CD14-positive monocyte (primary cell): ENCODE data around the gene MLLT1. TPM values are rescaled to one million over a fixed set of nuclear protein-coding genes. Genes with fewer than 3 reads are reported as not detected.

Experiments used
- DNase-seq, 3 donors: peaks; one replicate each; pipeline ENCODE4 v3.0.0-alpha.2; 2011 to 2022
- H2AFZ ChIP-seq: 2 replicates; pipeline ENCODE4 v1.6.0; 2012; ENCODE audit warnings: mild to moderate bottlenecking, low read depth, low read length, inconsistent platforms; ENCODE audit not compliant: insufficient read depth, poor library complexity, severe bottlenecking
- H3K27ac ChIP-seq, 2 donors: 1 replicate in 1 of 2; 2 replicates in 1 of 2; pipeline ENCODE4 v1.5.1; 2012 to 2013; ENCODE audit warnings: low read length in 2 of 2, control low read depth in 1 of 2, inconsistent platforms in 1 of 2, low read depth in 1 of 2, mild to moderate bottlenecking in 1 of 2
- H3K27me3 ChIP-seq, 2 donors: one replicate each; pipeline versions ENCODE4 v1.6.0 to v1.6.1; 2011 to 2013; ENCODE audit warnings: low read length in 2 of 2; ENCODE audit not compliant: control insufficient read depth in 2 of 2, insufficient read depth in 2 of 2
- H3K36me3 ChIP-seq, 2 donors: replicated peaks in 1 of 2; 1 replicate in 1 of 2; 2 replicates in 1 of 2; pipeline versions ENCODE4 v1.5.1 to v1.6.1; 2012 to 2013; ENCODE audit warnings: low read length in 2 of 2, control low read depth in 1 of 2, inconsistent platforms in 1 of 2, mild to moderate bottlenecking in 1 of 2; ENCODE audit not compliant: insufficient read depth in 2 of 2, control insufficient read depth in 1 of 2
- H3K4me1 ChIP-seq, 2 donors: 1 replicate in 1 of 2; 2 replicates in 1 of 2; pipeline versions ENCODE4 v1.5.1 to v1.6.1; 2012 to 2013; ENCODE audit warnings: low read length in 2 of 2, control low read depth in 1 of 2, inconsistent platforms in 1 of 2, mild to moderate bottlenecking in 1 of 2, moderate library complexity in 1 of 2; ENCODE audit not compliant: insufficient read depth in 2 of 2, control insufficient read depth in 1 of 2
- H3K4me2 ChIP-seq: replicated peaks from 2 replicates; pipeline ENCODE3; 2012; ENCODE audit warnings: low read length, moderate library complexity, mild to moderate bottlenecking; ENCODE audit not compliant: poor library complexity, severe bottlenecking; ENCODE audit errors: extremely low read depth
- H3K4me3 ChIP-seq, 3 experiments: fragments of 200-600 bp in 1 of 3; sonication (generic) in 1 of 3; replicated peaks in 1 of 3; 1 replicate in 2 of 3; 2 replicates in 1 of 3; pipeline ENCODE4 v1.5.1; 2011 to 2013; ENCODE audit warnings: low read length in 3 of 3, mild to moderate bottlenecking in 3 of 3, control low read depth in 2 of 3, low read depth in 2 of 3, inconsistent platforms in 1 of 3, moderate library complexity in 1 of 3
- H3K79me2 ChIP-seq: 2 replicates; pipeline ENCODE4 v1.6.0; 2012; ENCODE audit warnings: mild to moderate bottlenecking, control low read depth, inconsistent platforms, low read length, moderate library complexity; ENCODE audit not compliant: insufficient read depth
- H3K9ac ChIP-seq: 2 replicates; pipeline ENCODE4 v1.6.0; 2017; ENCODE audit warnings: low read length, mild to moderate bottlenecking; ENCODE audit not compliant: insufficient read depth, poor library complexity, severe bottlenecking
- H3K9me3 ChIP-seq, 2 donors: replicated peaks in 1 of 2; 1 replicate in 1 of 2; 2 replicates in 1 of 2; pipeline versions ENCODE4 v1.5.1 to v1.6.1; 2012 to 2013; ENCODE audit warnings: low read length in 2 of 2, control low read depth in 1 of 2; ENCODE audit not compliant: control insufficient read depth in 1 of 2, insufficient read depth in 1 of 2
- H4K20me1 ChIP-seq: 2 replicates; pipeline ENCODE4 v1.6.0; 2012; ENCODE audit warnings: mild to moderate bottlenecking, low read length, control low read depth, moderate library complexity; ENCODE audit not compliant: insufficient read depth
- H3K27ac Mint-ChIP-seq, 7 donors: one replicate each; pipeline ENCODE4 v1.8.0; 2020; ENCODE audit warnings: mild to moderate bottlenecking in 7 of 7, mixed read lengths in 7 of 7, moderate library complexity in 6 of 7, inconsistent platforms in 2 of 7
- H3K27me3 Mint-ChIP-seq, 3 donors: one replicate each; pipeline ENCODE4 v1.8.0; 2021 to 2022; ENCODE audit warnings: low read depth in 3 of 3, mild to moderate bottlenecking in 3 of 3, mixed read lengths in 3 of 3, moderate library complexity in 3 of 3, inconsistent platforms in 1 of 3
- H3K36me3 Mint-ChIP-seq, 2 donors: one replicate each; pipeline ENCODE4 v1.8.0; 2020; ENCODE audit warnings: mixed read lengths in 2 of 2, inconsistent platforms in 1 of 2, mild to moderate bottlenecking in 1 of 2
- H3K4me1 Mint-ChIP-seq: one replicate; pipeline ENCODE4 v1.8.0; 2020; ENCODE audit warnings: mild to moderate bottlenecking, mixed read lengths
- H3K4me3 Mint-ChIP-seq, 2 donors: one replicate each; pipeline ENCODE4 v1.8.0; 2020; ENCODE audit warnings: mild to moderate bottlenecking in 2 of 2, mixed read lengths in 2 of 2, moderate library complexity in 1 of 2
- H3K9me3 Mint-ChIP-seq, 7 donors: one replicate each; pipeline ENCODE4 v1.8.0; 2020 to 2022; ENCODE audit warnings: mixed read lengths in 7 of 7, mild to moderate bottlenecking in 6 of 7, moderate library complexity in 6 of 7, inconsistent platforms in 2 of 7
- WGBS: methylation state at CpG from one replicate; pipeline ENCODE4 v1.1.5; 2013; ENCODE audit warnings: missing lambda C conversion rate; ENCODE audit not compliant: insufficient coverage; 5-methylcytosine and 5-hydroxymethylcytosine counted together
- intact Hi-C, 2 donors: fragments of 100-400 bp; cut with micrococcal nuclease; formaldehyde crosslinking; loops; one replicate each; pipeline versions ENCODE4 v1.15.0 to v1.15.1; 2023
- polyA plus RNA-seq, 3 donors: library from polyadenylated mRNA; depleted of rRNA in 1 of 3; unstranded in 2 of 3; stranded (reverse) in 1 of 3; fragments of 300-500 nt in 2 of 3; fragments of >200 nt in 1 of 3; fragmentation: Illumina TruSeq in 2 of 3; gene quantifications; 1 replicate in 2 of 3; 2 replicates in 1 of 3; pipeline ENCODE4 v1.2.3, GENCODE V29; 2012 to 2021
- TF ChIP-seq, protein P1 (sequence below): fragments of 200-600 bp; IDR thresholded peaks from one replicate; pipeline ENCODE4 v1.8.0; 2022; ENCODE audit warnings: antibody characterized with exemption, mild to moderate bottlenecking

Gene MLLT1
- polyA plus RNA-seq, 3 donors = 0.65 to 17.3 (median 0.99) TPM

DNA sequence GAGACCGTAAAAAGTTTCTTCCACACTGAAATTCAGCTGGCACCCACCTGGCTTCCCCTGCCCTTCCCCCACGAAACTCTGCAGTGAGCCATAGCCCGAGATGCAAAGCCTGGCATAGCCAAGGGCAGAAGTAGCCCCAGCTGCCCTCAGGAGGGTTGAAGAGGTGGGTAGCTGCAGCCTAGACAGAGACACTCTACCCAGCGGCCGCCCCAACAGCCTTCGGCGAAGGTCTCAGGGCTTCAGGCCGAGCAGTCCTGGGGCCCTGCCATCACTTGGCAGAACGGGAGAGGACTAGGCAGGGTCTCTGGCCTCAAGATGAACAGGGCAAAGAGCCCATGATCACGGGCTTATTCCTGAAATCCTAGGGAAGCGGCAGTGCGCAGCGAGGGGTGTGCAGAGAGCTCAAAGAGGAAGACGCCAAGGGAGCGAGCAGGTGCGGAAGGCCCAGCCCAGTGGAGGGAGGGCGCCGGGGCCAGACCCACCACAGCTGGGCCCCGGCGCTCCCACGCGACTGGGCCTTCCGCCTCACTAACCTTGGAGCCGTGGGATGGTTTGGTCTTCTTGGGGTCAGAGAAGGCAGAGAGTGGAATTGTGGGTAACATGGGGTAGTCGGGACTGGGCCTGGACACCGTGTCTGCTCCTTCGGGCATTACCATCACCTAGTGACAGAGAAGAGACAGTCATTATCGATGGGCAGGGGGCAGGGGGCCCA is 53.2 kb downstream of the MLLT1 start:
- Mint-ChIP-seq H3K36me3 (peaks cover 48 to 81% of the 10 kb centered on the region in 2 donors), H3K4me3 (no peak overlapping the region), H3K4me1 (peaks cover 11% of the 10 kb centered on the region), H3K9me3 (no peaks in the 10 kb centered on the region), H3K27me3 (peaks cover 0 to 5% (median 0%) of the 10 kb centered on the region in 3 donors), H3K27ac (peak overlapping the region in 1 of 7 donors; percentile 54)
- intact Hi-C loops = no loop called here
- H3K4me2 ChIP-seq = no peak overlapping the region
- no peak overlapping the region for H3K9ac ChIP-seq
- TF ChIP-seq, protein P1, sequence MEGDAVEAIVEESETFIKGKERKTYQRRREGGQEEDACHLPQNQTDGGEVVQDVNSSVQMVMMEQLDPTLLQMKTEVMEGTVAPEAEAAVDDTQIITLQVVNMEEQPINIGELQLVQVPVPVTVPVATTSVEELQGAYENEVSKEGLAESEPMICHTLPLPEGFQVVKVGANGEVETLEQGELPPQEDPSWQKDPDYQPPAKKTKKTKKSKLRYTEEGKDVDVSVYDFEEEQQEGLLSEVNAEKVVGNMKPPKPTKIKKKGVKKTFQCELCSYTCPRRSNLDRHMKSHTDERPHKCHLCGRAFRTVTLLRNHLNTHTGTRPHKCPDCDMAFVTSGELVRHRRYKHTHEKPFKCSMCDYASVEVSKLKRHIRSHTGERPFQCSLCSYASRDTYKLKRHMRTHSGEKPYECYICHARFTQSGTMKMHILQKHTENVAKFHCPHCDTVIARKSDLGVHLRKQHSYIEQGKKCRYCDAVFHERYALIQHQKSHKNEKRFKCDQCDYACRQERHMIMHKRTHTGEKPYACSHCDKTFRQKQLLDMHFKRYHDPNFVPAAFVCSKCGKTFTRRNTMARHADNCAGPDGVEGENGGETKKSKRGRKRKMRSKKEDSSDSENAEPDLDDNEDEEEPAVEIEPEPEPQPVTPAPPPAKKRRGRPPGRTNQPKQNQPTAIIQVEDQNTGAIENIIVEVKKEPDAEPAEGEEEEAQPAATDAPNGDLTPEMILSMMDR = no peak
- peaks cover 79% of the 10 kb centered on the region for H4K20me1 ChIP-seq
- no peak overlapping the region for H2AFZ ChIP-seq
- no peak for DNase-seq
- H3K27ac ChIP-seq = no peak overlapping the region
- no peaks in the 10 kb centered on the region for H3K4me1 ChIP-seq
- H3K27me3 ChIP-seq = no peaks in the 10 kb centered on the region
- no peak overlapping the region for H3K4me3 ChIP-seq
- peaks cover 65 to 81% of the 10 kb centered on the region in 2 donors for H3K36me3 ChIP-seq
- H3K9me3 ChIP-seq = no peaks in the 10 kb centered on the region
- H3K79me2 ChIP-seq = peaks cover 36% of the 10 kb centered on the region
- 96% methylated on average over 23 of the region's 28 CpGs for WGBS

- 100% methylated on average over 10 of the region's 12 CpGs for WGBS
- Histone ChIP-seq H3K9me3 (no peaks in the 10 kb centered on the region), H2AFZ (no peak overlapping the region), H4K20me1 (peaks cover 73% of the 10 kb centered on the region), H3K36me3 (peaks cover 71 to 87% of the 10 kb centered on the region in 2 donors), H3K4me1 (no peaks in the 10 kb centered on the region), H3K4me2 (no peak overlapping the region), H3K4me3 (no peak overlapping the region), H3K27me3 (no peaks in the 10 kb centered on the region), H3K27ac (peak overlapping the region in 1 of 2 donors; percentile 14), H3K9ac (no peak overlapping the region), H3K79me2 (peaks cover 30% of the 10 kb centered on the region)
- Mint-ChIP-seq H3K27ac (peak overlapping the region in 1 of 7 donors; percentile 54), H3K27me3 (peaks cover 0 to 5% (median 0%) of the 10 kb centered on the region in 3 donors), H3K9me3 (no peaks in the 10 kb centered on the region), H3K4me3 (no peak overlapping the region), H3K36me3 (peaks cover 54 to 87% of the 10 kb centered on the region in 2 donors), H3K4me1 (peaks cover 9% of the 10 kb centered on the region)
- intact Hi-C loops = no loop called here
- DNase-seq = no peak
- TF ChIP-seq, protein P1 = no peak
Measured at GRCh38 chr19:6226012-6226411, 53.8 kb downstream of the MLLT1 start.
